Measurements from ENCODE around the gene IMMP2L.
"Not testable (repeated sequence)": the region's sequence is repeated elsewhere in the genome, so short reads cannot be mapped to it uniquely, and the experiment has no call there.

The IMMP2L gene

GRCh38 chr7:111505422-111505821 is 56.9 kb downstream of the IMMP2L start:
- DNase-seq = not testable (repeated sequence)

- not testable (repeated sequence) for DNase-seq
Observed at GRCh38 chr7:111501799-111502198, 60.5 kb downstream of the IMMP2L start.

- DNase-seq = no peak
Observed at GRCh38 chr7:111499027-111499426, 63.3 kb downstream of the IMMP2L start.

- no peak for DNase-seq
Observed at GRCh38 chr7:111498391-111499007, 63.8 kb downstream of the IMMP2L start.

GRCh38 chr7:111495173-111495810 is 67.0 kb downstream of the IMMP2L start:
- no peak for DNase-seq

- DNase-seq = no peak
Observed at GRCh38 chr7:111492234-111492633, 70.1 kb downstream of the IMMP2L start.

- DNase-seq = no peak
Observed at GRCh38 chr7:111486472-111487142, 75.7 kb downstream of the IMMP2L start.

- DNase-seq = no peak
Observed at GRCh38 chr7:111485701-111486380, 76.5 kb downstream of the IMMP2L start.

- DNase-seq = no peak
Observed at GRCh38 chr7:111483078-111483477, 79.2 kb downstream of the IMMP2L start.

GRCh38 chr7:111477462-111478225 is 84.6 kb downstream of the IMMP2L start:
- no peak for DNase-seq

- DNase-seq = no peak
Observed at GRCh38 chr7:111476586-111477293, 85.6 kb downstream of the IMMP2L start.

GRCh38 chr7:111475959-111476358 is 86.3 kb downstream of the IMMP2L start:
- DNase-seq = no peak

GRCh38 chr7:111475419-111475748 is 86.9 kb downstream of the IMMP2L start:
- DNase-seq = no peak

GRCh38 chr7:111474723-111475418 is 87.4 kb downstream of the IMMP2L start:
- DNase-seq = no peak

- no peak for DNase-seq
Observed at GRCh38 chr7:111473449-111474198, 88.7 kb downstream of the IMMP2L start.

- no peak for DNase-seq
Observed at GRCh38 chr7:111470998-111471397, 91.3 kb downstream of the IMMP2L start.

GRCh38 chr7:111469894-111470293 is 92.4 kb downstream of the IMMP2L start:
- not testable (repeated sequence) for DNase-seq

GRCh38 chr7:111465774-111466173 is 96.5 kb downstream of the IMMP2L start:
- not testable (repeated sequence) for DNase-seq

GRCh38 chr7:111460695-111461094 is 101.6 kb downstream of the IMMP2L start:
- no peak for DNase-seq

- no peak for DNase-seq
Observed at GRCh38 chr7:111459757-111460280, 102.5 kb downstream of the IMMP2L start.
